CD1c-positive myeloid dendritic cell (primary cell): ENCODE results near the gene VPS9D1.
A peak's percentile ranks its signal among the peaks of the same experiment; 100 is the strongest.

ENCODE experiments used
- DNase-seq: peaks from one replicate; pipeline ENCODE4 v3.0.0-alpha.2; 2016; ENCODE audit errors: extremely low spot score

VPS9D1 gene

GRCh38 chr16:89733322-89733721 is 12.6 kb upstream of the VPS9D1 start:
- DNase-seq: no peak

DNA sequence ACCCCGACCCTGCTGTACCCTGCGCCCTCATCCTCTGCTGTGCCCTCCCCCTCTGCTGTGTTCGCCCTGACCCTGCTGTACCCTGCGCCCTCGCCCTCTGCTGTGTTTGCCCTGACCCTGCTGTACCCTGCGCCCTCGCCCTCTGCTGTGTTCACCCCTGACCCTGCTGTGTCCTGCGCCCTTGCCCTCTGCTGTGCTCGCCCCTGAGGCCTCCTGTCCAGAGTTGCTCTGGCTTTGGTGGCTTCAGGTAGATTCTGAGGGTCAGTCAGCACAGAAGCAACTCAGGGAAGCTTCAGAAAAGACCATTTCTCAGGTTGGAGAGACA is 12.2 kb upstream of the VPS9D1 start:
- DNase-seq: no peak

DNA sequence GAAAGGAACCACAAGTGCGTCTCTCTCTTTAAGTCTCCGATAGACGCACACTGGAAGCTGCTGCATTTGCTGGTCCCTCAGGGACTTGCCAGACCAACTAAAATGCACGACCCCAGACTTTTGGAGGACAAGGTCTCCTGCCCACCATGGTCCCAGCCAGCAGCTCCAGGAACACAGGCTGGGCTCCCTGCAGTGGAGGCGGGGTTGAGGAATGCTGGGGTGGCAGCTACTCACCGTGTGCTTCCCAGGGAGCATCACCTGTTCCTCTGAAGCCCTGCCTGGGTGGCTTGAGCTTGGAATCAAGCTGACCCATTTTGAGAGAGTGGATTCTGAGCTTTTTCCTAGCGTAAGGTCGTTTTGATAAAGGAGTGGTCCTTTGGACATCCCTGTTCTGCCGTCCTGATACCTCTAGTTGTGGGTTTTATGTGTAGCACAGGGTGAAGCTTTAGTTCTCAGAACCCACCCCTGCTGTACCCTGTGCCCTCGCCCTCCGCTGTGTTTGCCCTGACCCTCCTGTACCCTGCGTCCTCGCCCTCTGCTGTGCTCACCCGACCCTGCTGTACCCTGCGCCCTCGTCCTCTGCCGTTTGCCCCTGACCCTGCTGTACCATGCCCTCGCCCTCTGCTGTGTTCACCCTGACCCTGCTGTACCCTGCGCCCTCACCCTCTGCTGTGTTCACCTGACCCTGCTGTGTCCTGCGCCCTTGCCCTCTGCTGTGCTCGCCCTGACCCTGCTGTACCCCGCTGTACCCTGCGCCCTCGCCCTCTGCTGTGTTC is 11.6 kb upstream of the VPS9D1 start:
- DNase-seq: no peak

GRCh38 chr16:89730610-89731234 is 10.0 kb upstream of the VPS9D1 start:
- no peak for DNase-seq

GRCh38 chr16:89729863-89730593 is 9.3 kb upstream of the VPS9D1 start:
- DNase-seq: no peak

GRCh38 chr16:89729293-89729692 is 8.6 kb upstream of the VPS9D1 start:
- no peak for DNase-seq

- no peak for DNase-seq
Measured at GRCh38 chr16:89727406-89728120, 6.9 kb upstream of the VPS9D1 start.

DNA sequence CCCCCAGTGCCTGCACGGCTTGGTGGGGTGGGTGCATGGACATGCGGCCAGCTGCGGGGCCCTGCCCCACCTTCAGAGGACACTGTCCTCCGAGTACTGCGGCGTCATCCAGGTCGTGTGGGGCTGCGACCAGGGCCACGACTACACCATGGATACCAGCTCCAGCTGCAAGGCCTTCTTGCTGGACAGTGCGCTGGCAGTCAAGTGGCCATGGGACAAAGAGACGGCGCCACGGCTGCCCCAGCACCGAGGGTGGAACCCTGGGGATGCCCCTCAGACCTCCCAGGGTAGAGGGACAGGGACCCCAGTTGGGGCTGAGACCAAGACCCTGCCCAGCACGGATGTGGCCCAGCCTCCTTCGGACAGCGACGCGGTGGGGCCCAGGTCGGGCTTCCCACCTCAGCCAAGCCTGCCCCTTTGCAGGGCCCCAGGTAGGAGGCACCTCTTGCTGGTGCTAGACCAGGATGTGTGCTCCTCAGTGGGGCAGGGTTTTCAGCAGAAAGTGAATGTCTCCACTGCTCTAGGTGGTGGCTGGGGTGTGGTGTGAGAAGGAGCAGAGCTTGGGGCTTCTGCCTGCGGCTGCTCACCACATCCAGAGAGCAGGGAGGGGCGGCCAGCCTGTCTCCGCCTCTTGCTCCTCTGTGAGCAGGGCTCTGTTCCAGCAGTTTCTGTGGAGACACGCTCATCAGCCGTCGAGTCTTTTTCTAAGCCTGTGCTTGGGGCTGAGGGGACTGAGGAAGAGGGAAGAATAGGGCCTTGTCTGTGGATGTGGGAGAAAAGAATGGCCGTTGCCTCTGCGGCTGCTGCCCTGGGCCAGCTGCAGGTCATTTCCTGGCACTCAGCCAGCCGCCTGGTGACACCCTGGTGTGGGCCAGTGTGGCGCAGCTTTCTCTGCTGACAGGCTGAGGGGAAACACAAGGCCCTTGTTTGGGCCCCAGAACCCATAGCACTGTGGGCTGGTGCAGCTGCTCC is 2.9 kb upstream of the VPS9D1 start:
- peak; percentile 54 for DNase-seq

DNA sequence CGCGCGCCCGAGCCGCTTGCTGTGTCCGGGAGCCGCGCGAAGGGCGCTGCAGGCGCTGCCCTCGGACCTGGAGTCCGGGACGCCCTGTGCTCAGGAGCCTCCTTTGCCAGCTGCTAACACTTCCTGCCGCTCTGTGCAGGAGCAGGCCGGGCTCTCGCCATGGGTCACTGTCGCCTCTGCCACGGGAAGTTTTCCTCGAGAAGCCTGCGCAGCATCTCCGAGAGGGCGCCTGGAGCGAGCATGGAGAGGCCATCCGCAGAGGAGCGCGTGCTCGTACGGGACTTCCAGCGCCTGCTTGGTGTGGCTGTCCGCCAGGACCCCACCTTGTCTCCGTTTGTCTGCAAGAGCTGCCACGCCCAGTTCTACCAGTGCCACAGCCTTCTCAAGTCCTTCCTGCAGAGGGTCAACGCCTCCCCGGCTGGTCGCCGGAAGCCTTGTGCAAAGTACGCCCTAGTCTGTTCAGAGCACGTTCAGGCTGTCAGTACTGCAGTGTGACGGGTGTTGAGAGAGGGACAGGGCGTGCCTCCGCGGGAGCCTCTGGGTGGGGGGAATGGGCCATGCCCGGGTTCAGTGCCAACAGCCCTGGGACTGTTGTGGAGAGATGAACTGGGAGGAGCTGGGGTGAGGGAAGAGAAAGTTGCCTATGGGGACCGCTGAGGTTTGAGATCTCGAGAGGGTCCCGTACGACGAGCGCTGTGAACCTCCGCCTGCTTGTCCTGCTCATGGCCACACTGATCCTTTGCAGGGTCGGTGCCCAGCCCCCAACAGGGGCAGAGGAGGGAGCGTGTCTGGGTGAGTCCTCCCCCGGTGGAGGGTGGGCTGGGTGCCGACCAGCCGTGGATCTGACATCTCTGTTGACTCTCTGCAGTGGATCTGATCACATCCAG is 1.9 kb upstream of the VPS9D1 start:
- peak; percentile 53 for DNase-seq

- DNase-seq: peak; percentile 80
Measured at GRCh38 chr16:89721546-89722391, 1.1 kb upstream of the VPS9D1 start.

- peak; percentile 28 for DNase-seq
Measured at GRCh38 chr16:89720551-89720812, 216 bp downstream of the VPS9D1 start.

GRCh38 chr16:89717688-89718505 is 2.8 kb downstream of the VPS9D1 start:
- no peak for DNase-seq

GRCh38 chr16:89716916-89717687 is 3.6 kb downstream of the VPS9D1 start:
- no peak for DNase-seq

- no peak for DNase-seq
Measured at GRCh38 chr16:89716493-89716892, 4.2 kb downstream of the VPS9D1 start.

DNA sequence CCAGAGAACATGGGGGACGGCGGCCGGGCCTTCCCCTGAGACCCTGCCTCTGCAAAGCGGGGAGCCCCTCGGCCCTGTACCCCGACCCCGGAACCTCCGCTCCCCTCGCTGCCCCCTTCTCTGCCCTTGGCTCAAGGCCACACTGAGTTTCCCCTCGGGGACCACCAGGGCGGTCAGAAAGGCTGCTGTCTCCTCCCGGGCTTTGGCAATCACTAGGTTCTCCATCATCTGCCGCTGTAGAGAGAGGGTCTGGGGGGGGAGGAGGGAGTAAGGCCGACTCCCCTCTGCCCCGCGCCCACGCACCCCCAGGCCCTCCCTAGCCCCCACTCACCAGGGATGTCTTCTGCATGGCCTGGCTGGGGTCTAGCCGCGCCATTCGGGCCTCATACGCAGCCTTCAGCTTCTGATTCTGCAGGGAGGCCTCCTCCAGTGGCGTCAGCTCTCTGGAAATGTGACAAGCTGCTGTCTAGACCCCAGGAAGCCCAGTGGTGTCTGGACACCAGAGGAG is 8.4 kb downstream of the VPS9D1 start:
- DNase-seq: no peak

DNA sequence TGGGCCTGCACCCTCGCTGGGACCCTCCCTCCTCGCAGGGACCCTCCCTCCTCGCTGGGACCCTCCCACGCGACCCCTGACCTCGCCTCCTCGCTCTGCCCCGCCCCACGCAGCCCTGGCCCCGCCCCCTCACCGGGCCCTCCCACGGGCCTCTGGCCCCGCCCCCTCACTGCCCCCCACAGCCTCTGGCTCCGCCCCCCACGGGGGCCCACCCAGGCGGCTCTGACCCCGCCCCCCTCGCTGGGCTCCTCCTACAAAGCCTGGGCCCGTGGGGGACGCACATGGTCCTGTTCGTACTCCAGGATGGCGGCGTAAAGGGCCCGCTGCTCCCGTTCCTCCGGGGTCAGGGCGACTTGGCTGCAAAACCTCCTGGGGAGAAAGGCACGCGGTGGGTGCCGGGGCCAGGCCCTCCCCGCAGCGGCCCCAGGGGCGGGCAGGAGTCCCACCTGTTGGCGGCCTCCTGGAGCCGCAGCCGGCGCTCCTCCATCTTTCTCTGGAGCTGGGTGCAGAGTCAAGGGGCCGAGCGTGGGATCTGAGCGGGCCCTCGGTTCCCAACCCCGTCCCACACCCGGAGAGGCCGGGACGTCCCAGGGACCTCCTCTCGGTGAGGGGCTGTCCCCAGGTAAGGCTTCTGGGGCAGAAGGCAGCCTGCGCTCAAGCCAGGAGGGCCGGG is 9.0 kb downstream of the VPS9D1 start:
- DNase-seq: peak; percentile 58
